PC-3 (cell line): ENCODE results near the gene USF2. TPM values are rescaled to one million over a fixed set of nuclear protein-coding genes. Genes with fewer than 3 reads are reported as not detected.
"Not testable (repeated sequence)": the region's sequence is repeated elsewhere in the genome, so short reads cannot be mapped to it uniquely, and the experiment has no call there.

Experiments used
- ATAC-seq: fragments of 200-7000 bp; cut with Tn5 transposase; 2 replicates; pipeline ENCODE4 v1.9.1; 2020; ENCODE audit warnings: mild to moderate bottlenecking, moderate library complexity
- BruUV-seq: library from RNA; stranded (reverse); fragments of 400-500 nt; replicated peaks from 2 replicates; lab custom pipeline; 2021; lab: Mats Ljungman, UMichigan
- CTCF ChIA-PET: fragments of 300-600 bp; sonication (Branson Sonifier 250); formaldehyde crosslinking; loops from one replicate; lab custom pipeline; 2022; ENCODE audit warnings: antibody characterized with exemption; lab: Charles Lee
- POLR2A ChIA-PET: fragments of 300-600 bp; sonication (Branson Sonifier 250); formaldehyde crosslinking; loops from one replicate; lab custom pipeline; 2022; ENCODE audit warnings: antibody characterized with exemption; ENCODE audit not compliant: unreplicated experiment; lab: Charles Lee
- DNase-seq: peaks from one replicate; pipeline ENCODE4 v3.0.0-alpha.2; 2015
- H2AFZ ChIP-seq: fragments of 300-600 bp; sonication (generic); 2 replicates; pipeline ENCODE4 v1.6.0; 2016; ENCODE audit warnings: antibody characterized with exemption, low read length
- H3F3A ChIP-seq: fragments of 300-600 bp; sonication (generic); one replicate; pipeline ENCODE4 v1.6.0; 2017; ENCODE audit warnings: antibody characterized with exemption, low read length, control low read depth, mild to moderate bottlenecking; ENCODE audit not compliant: unreplicated experiment
- H3K27ac ChIP-seq: fragments of 300-600 bp; sonication (generic); 2 replicates; pipeline ENCODE4 v1.5.1; 2016; ENCODE audit warnings: mild to moderate bottlenecking, low read length
- H3K27me3 ChIP-seq: fragments of 300-600 bp; sonication (generic); 2 replicates; pipeline ENCODE4 v1.6.1; 2016; ENCODE audit warnings: low read length, mixed read lengths
- H3K36me3 ChIP-seq: fragments of 300-600 bp; sonication (generic); 2 replicates; pipeline ENCODE4 v1.6.1; 2016; ENCODE audit warnings: low read depth, mixed run types, low read length, mixed read lengths
- H3K4me1 ChIP-seq: fragments of 300-600 bp; sonication (generic); 2 replicates; pipeline ENCODE4 v1.5.1; 2016; ENCODE audit warnings: low read length; ENCODE audit not compliant: insufficient read depth
- H3K4me2 ChIP-seq: fragments of 300-600 bp; sonication (generic); 2 replicates; pipeline ENCODE4 v1.6.0; 2016; ENCODE audit warnings: low read length
- H3K4me3 ChIP-seq: fragments of 300-600 bp; sonication (generic); 2 replicates; pipeline ENCODE4 v1.5.1; 2016; ENCODE audit warnings: mild to moderate bottlenecking, low read length, mixed read lengths
- H3K79me2 ChIP-seq: fragments of 300-600 bp; sonication (generic); 2 replicates; pipeline ENCODE4 v1.6.1; 2017; ENCODE audit warnings: low read length, mixed read lengths
- H3K9ac ChIP-seq: fragments of 300-600 bp; sonication (generic); 2 replicates; pipeline ENCODE4 v1.6.0; 2016; ENCODE audit warnings: mild to moderate bottlenecking, low read length
- H3K9me2 ChIP-seq: fragments of 300-600 bp; sonication (generic); replicated peaks from 2 replicates; pipeline ENCODE4 v1.6.1; 2016; ENCODE audit warnings: mixed run types, low read length, mixed read lengths
- H3K9me3 ChIP-seq: fragments of 300-600 bp; sonication (generic); 2 replicates; pipeline ENCODE4 v1.6.1; 2016; ENCODE audit warnings: low read length, mixed read lengths
- H4K20me1 ChIP-seq: fragments of 300-600 bp; sonication (generic); 2 replicates; pipeline ENCODE4 v1.6.1; 2016; ENCODE audit warnings: low read length, mixed read lengths
- CTCF ChIP-seq: fragments of 300-600 bp; sonication (generic); conservative IDR thresholded peaks from 2 replicates; pipeline ENCODE4 v1.5.1; 2017; ENCODE audit warnings: antibody characterized with exemption, low read depth, mild to moderate bottlenecking, low read length
- EZH2 ChIP-seq: fragments of 300-600 bp; sonication (generic); IDR thresholded peaks from one replicate; pipeline ENCODE4 v1.6.1; 2017; ENCODE audit warnings: antibody characterized with exemption, mild to moderate bottlenecking, low read length; ENCODE audit not compliant: unreplicated experiment
- EZH2phosphoT487 ChIP-seq: fragments of 300-600 bp; sonication (generic); IDR thresholded peaks from 2 replicates; pipeline ENCODE4 v1.6.1; 2018; ENCODE audit warnings: mild to moderate bottlenecking, antibody characterized with exemption, low read length, borderline replicate concordance
- intact Hi-C: fragments of 100-400 bp; cut with micrococcal nuclease; formaldehyde crosslinking; loops from 2 replicates; pipeline ENCODE4 v1.9.0; 2023
- total RNA-seq: library from RNA; depleted of rRNA; stranded (reverse); fragments of >200 nt; gene quantifications from 2 replicates; pipeline ENCODE4 v1.2.3, GENCODE V29; 2014

Gene USF2
- total RNA-seq, 1 experiment from 2014 or later: 102 TPM

GRCh38 chr19:35232912-35233311 lies 35.9 kb upstream of the USF2 start:
- Histone ChIP-seq H3K36me3 (no peaks in the 10 kb centered on the region), H3K79me2 (no peaks in the 10 kb centered on the region), H3K27me3 (no peaks in the 10 kb centered on the region), H3K9ac (no peak overlapping the region), H3K4me2 (no peak overlapping the region), H3F3A (no peaks in the 10 kb centered on the region), H3K9me2 (no peaks in the 10 kb centered on the region), H2AFZ (no peak overlapping the region), H3K4me1 (no peaks in the 10 kb centered on the region), H4K20me1 (no peaks in the 10 kb centered on the region), H3K4me3 (no peak overlapping the region), H3K27ac (no peak overlapping the region), H3K9me3 (no peaks in the 10 kb centered on the region)
- TF ChIP-seq EZH2: no peak
- TF ChIP-seq EZH2phosphoT487: no peak
- TF ChIP-seq CTCF: no peak
- ChIA-PET POLR2A (no interaction called here), CTCF (no interaction called here)
- BruUV-seq: no TSS peak
- DNase-seq: no peak
- ATAC-seq: no peak
- intact Hi-C loops: no loop called here

DNA sequence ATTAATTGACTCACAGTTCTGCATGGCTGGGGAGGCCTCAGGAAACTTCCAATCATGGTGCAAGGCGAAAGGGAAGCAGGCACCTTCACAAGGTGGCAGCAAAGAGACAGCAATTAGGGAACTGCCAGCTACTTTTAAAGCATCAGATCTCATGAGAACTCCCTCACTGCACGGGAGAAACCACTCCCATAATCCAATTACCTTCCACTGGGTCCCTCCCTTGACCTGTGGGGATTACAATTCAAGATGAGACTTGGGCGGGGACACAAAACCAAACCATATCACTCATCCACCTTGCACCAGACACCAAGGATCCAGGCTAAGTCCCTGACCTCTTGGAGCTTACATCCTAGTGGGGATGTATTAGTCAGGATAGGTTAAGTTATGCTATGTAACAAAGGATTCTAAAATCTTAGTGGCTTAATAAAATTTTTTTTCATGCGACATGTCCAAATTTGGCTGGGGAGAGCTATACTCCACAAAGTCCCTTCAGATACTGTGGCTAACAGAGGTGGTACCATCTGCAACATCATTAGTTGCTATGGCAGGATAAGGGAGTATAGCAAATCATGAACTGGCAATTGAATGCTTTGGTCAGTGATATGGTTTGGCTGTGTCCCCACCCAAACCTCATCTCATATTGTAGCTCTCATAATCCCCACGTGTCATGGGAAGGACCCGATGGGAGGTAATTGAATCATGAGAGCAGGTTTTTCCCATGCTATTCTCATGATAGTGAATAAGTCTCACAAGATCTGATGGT lies 31.9 kb upstream of the USF2 start:
- TF ChIP-seq CTCF: no peak
- Histone ChIP-seq H2AFZ (no peak overlapping the region), H3K27ac (no peak overlapping the region), H3K9ac (no peak overlapping the region), H3K4me2 (no peak overlapping the region), H3F3A (no peaks in the 10 kb centered on the region), H3K4me1 (no peaks in the 10 kb centered on the region), H3K27me3 (no peaks in the 10 kb centered on the region), H3K36me3 (no peaks in the 10 kb centered on the region), H3K79me2 (no peaks in the 10 kb centered on the region), H3K9me2 (no peaks in the 10 kb centered on the region), H3K9me3 (no peaks in the 10 kb centered on the region), H4K20me1 (no peaks in the 10 kb centered on the region), H3K4me3 (no peak overlapping the region)
- BruUV-seq: no TSS peak
- ATAC-seq (no peak), DNase-seq (peak; percentile 7)
- CTCF ChIA-PET: no interaction called here
- POLR2A ChIA-PET: no interaction called here
- intact Hi-C loops: no loop called here

- H3K27ac ChIP-seq, H4K20me1 ChIP-seq, POLR2A ChIA-PET, H3K4me1 ChIP-seq, H3K27me3 ChIP-seq, H3K36me3 ChIP-seq, H3K4me2 ChIP-seq, H3K79me2 ChIP-seq, CTCF ChIA-PET, ATAC-seq, DNase-seq, H3K9ac ChIP-seq, H3K9me3 ChIP-seq, H3K4me3 ChIP-seq, H3K9me2 ChIP-seq, BruUV-seq, H2AFZ ChIP-seq, intact Hi-C loops, H3F3A ChIP-seq: not testable (repeated sequence)
These were observed 29.2 kb upstream of the USF2 start for GRCh38 chr19:35239597-35239996.
